ENCODE measurements around the gene SNTA1. TPM values are rescaled to one million over a fixed set of nuclear protein-coding genes. Genes with fewer than 3 reads are reported as not detected.

SNTA1 gene
- total RNA-seq, 1 experiment from 2014 or later: 14.6 TPM

- TF ChIP-seq ZBTB33 (IDR thresholded peaks at IDR 0.05; ENCODE audit: extremely low read depth, insufficient replicate concordance, low read length): no peak
- TF ChIP-seq YY1 (IDR thresholded peaks at IDR 0.05; ENCODE audit: extremely low read depth, insufficient replicate concordance, low read depth, low read length): no peak
- no peak for TF ChIP-seq CBX3 (IDR thresholded peaks at IDR 0.05; ENCODE audit: low read depth)
These were observed 70.5 kb downstream of the SNTA1 start (continued) for GRCh38 chr20:33372993-33373441.

- intact Hi-C loops (cut with micrococcal nuclease): no loop called here
- Histone ChIP-seq H4K20me1 (ENCODE audit: insufficient read depth) (no peaks in the 10 kb centered on the region), H3K4me1 (ENCODE audit: control insufficient read depth in 1 of 2, insufficient read depth in 2 of 2, low read length in 2 of 2) (no peaks in the 10 kb centered on the region), H3K79me2 (ENCODE audit: insufficient read depth, low read length) (no peaks in the 10 kb centered on the region), H2AFZ (ENCODE audit: low read depth, low read length, poor library complexity, severe bottlenecking) (no peak overlapping the region), H3K4me3 (replicated peaks in 1 of 2; ENCODE audit: low read depth in 1 of 2, low read length in 2 of 2) (no peak overlapping the region), H3K9ac (ENCODE audit: low read length) (no peak overlapping the region), H3K4me2 (ENCODE audit: low read length) (no peak overlapping the region), H3K9me3 (ENCODE audit: control insufficient read depth in 1 of 2, insufficient read depth in 1 of 2, low read depth in 1 of 2, low read length in 2 of 2) (no peaks in the 10 kb centered on the region), H3K27ac (ENCODE audit: low read depth, low read length) (no peak overlapping the region), H3K27me3 (ENCODE audit: insufficient read depth, low read length) (no peaks in the 10 kb centered on the region), H3K36me3 (ENCODE audit: control insufficient read depth in 1 of 2, insufficient read depth in 2 of 2, low read length in 2 of 2) (peaks cover 34 to 40% of the 10 kb centered on the region in 2 experiments; a peak in 3 of 4 replicates), H3K9me2 (ENCODE audit: insufficient read depth) (no peaks in the 10 kb centered on the region)
- ATAC-seq (no peak), DNase-seq (ENCODE audit: low read depth, low spot score) (no peak)
- no TSS peak for BruUV-seq (replicated peaks)
- RAD21 ChIA-PET (ENCODE audit: low non-redundant PET in 1 of 2, low total read pairs in 2 of 2, uncharacterized antibody in 2 of 2, unreplicated experiment in 2 of 2): no interaction called here
- POLR2A ChIA-PET: no interaction called here
- no peak for TF ChIP-seq CBX3 (IDR thresholded peaks at IDR 0.05; ENCODE audit: low read depth)
- TF ChIP-seq ZFX (IDR thresholded peaks at IDR 0.05): no peak
- TF ChIP-seq ATF3 (IDR thresholded peaks at IDR 0.05): no peak
- TF ChIP-seq SRF (IDR thresholded peaks at IDR 0.05; ENCODE audit: low read depth): no peak
- TF ChIP-seq ZNF274 (IDR thresholded peaks at IDR 0.05; ENCODE audit: low read depth, low read length): no peak
- no peak for TF ChIP-seq YY1 (IDR thresholded peaks at IDR 0.05; ENCODE audit: extremely low read depth, insufficient replicate concordance, low read depth, low read length)
- TF ChIP-seq TCF7L2 (IDR thresholded peaks at IDR 0.05; ENCODE audit: borderline replicate concordance, extremely low read depth, insufficient read depth, insufficient read length): no peak
- TF ChIP-seq JUND (IDR thresholded peaks at IDR 0.05): no peak
- no peak for TF ChIP-seq SP1 (IDR thresholded peaks at IDR 0.05; ENCODE audit: low read depth)
- no peak for TF ChIP-seq CEBPB (IDR thresholded peaks at IDR 0.05; ENCODE audit: low read depth)
- TF ChIP-seq ZBTB33 (IDR thresholded peaks at IDR 0.05; ENCODE audit: extremely low read depth, insufficient replicate concordance, low read length): no peak
- no peak for TF ChIP-seq POLR2AphosphoS5 (IDR thresholded peaks at IDR 0.05; ENCODE audit: low read depth, low read length)
- TF ChIP-seq POLR2A (IDR thresholded peaks at IDR 0.05; ENCODE audit: borderline replicate concordance, extremely low read depth, insufficient read depth, insufficient read length): no peak
- no peak for TF ChIP-seq EZH2phosphoT487 (IDR thresholded peaks at IDR 0.05; ENCODE audit: borderline replicate concordance)
- no peak for TF ChIP-seq RAD21 (IDR thresholded peaks at IDR 0.05; ENCODE audit: low read depth)
- CTCF ChIA-PET: no interaction called here
These were observed 73.3 kb downstream of the SNTA1 start for GRCh38 chr20:33370291-33370690.

All from HCT116 (cell line).